ENCODE results near the gene CT47A7. TPM values are rescaled to one million over a fixed set of nuclear protein-coding genes. Genes with fewer than 3 reads are reported as not detected.
"Not testable (repeated sequence)": the region's sequence is repeated elsewhere in the genome, so short reads cannot be mapped to it uniquely, and the experiment has no call there.

The CT47A7 gene
- total RNA-seq, result not detected

GRCh38 chrX:120956500-120956899 lies at the start of gene CT47A7:
Gene CT47A7, minus strand, starts transcription at chrX:120956600. Its CDS starts 255 bp downstream, at chrX:120956345.
- H3K36me3 Mint-ChIP-seq (ENCODE audit: low read depth); ATAC-seq; POLR2A ChIA-PET; H3K4me1 Mint-ChIP-seq (ENCODE audit: low read depth); H3K4me3 Mint-ChIP-seq; H3K27ac Mint-ChIP-seq; H3K9me3 Mint-ChIP-seq (ENCODE audit: insufficient read depth); CTCF ChIA-PET; DNase-seq; H3K27me3 Mint-ChIP-seq (ENCODE audit: low read depth): not testable (repeated sequence)

GRCh38 chrX:121000589-121000988 lies 44.2 kb upstream of the CT47A7 start:
- ATAC-seq (no peak), DNase-seq (no peak)
- Mint-ChIP-seq H3K4me1 (ENCODE audit: low read depth) (no peaks in the 10 kb centered on the region), H3K36me3 (ENCODE audit: low read depth) (no peaks in the 10 kb centered on the region), H3K9me3 (ENCODE audit: insufficient read depth) (no peaks in the 10 kb centered on the region), H3K4me3 (no peak overlapping the region), H3K27me3 (ENCODE audit: low read depth) (no peaks in the 10 kb centered on the region), H3K27ac (no peak overlapping the region)
- ChIA-PET POLR2A (no interaction called here), CTCF (no interaction called here)

GRCh38 chrX:120999413-120999812 lies 43.0 kb upstream of the CT47A7 start:
- no peaks in the 10 kb centered on the region for H3K9me3 Mint-ChIP-seq (ENCODE audit: insufficient read depth)
- H3K4me1 Mint-ChIP-seq (ENCODE audit: low read depth), result no peaks in the 10 kb centered on the region
- no peaks in the 10 kb centered on the region for H3K27me3 Mint-ChIP-seq (ENCODE audit: low read depth)
- POLR2A ChIA-PET, result no interaction called here
- CTCF ChIA-PET, result no interaction called here
- H3K4me3 Mint-ChIP-seq, result no peak overlapping the region
- no peak overlapping the region for H3K27ac Mint-ChIP-seq
- DNase-seq (no peak), ATAC-seq (no peak)
- H3K36me3 Mint-ChIP-seq (ENCODE audit: low read depth), result no peaks in the 10 kb centered on the region

- ATAC-seq; H3K4me1 Mint-ChIP-seq (ENCODE audit: low read depth); H3K27ac Mint-ChIP-seq; DNase-seq; H3K9me3 Mint-ChIP-seq (ENCODE audit: insufficient read depth); H3K27me3 Mint-ChIP-seq (ENCODE audit: low read depth); H3K36me3 Mint-ChIP-seq (ENCODE audit: low read depth); CTCF ChIA-PET; POLR2A ChIA-PET; H3K4me3 Mint-ChIP-seq: not testable (repeated sequence)
Measured at GRCh38 chrX:120985660-120986059, 29.3 kb upstream of the CT47A7 start, which contains the start of gene CT47A1. Gene CT47A1, minus strand, starts transcription at chrX:120985760. Its CDS starts 231 bp downstream, at chrX:120985529.

Other genes with a start within 250 kb of the CT47A7 start
- not detected for gene CT47B1, start 80.7 kb downstream of the CT47A7 start, total RNA-seq
- not detected for gene CT47A11, start 19.4 kb downstream of the CT47A7 start, total RNA-seq
- not detected for gene CT47A10, start 14.6 kb downstream of the CT47A7 start, total RNA-seq
- gene CT47A9, start 9.7 kb downstream of the CT47A7 start, total RNA-seq, result not detected
- not detected for gene CT47A8, start 4.9 kb downstream of the CT47A7 start, total RNA-seq
- not detected for gene CT47A6, start 4.9 kb upstream of the CT47A7 start, total RNA-seq
- not detected for gene CT47A5, start 9.7 kb upstream of the CT47A7 start, total RNA-seq
- gene CT47A4, start 14.6 kb upstream of the CT47A7 start, total RNA-seq, result not detected
- gene CT47A3, start 19.5 kb upstream of the CT47A7 start, total RNA-seq, result not detected
- not detected for gene CT47A2, start 24.3 kb upstream of the CT47A7 start, total RNA-seq
- not detected for gene CT47A1, start 29.2 kb upstream of the CT47A7 start, total RNA-seq
- under 1 TPM; 0.60 to 0.87 TPM for gene GLUD2, start 91.0 kb upstream of the CT47A7 start, total RNA-seq

All from activated CD8-positive, alpha-beta T cell treated with anti-CD3 and anti-CD28 coated beads, Interleukin-2, amount 10 ng/mL, durations not matched to agents 7 days and 5 days (primary cell).